GM12801 (cell line): ENCODE measurements around the gene GAS6.

ENCODE experiments used
- TF ChIP-seq, protein P1 (sequence below): IDR thresholded peaks from one replicate; pipeline ENCODE4 v1.5.1; 2011; ENCODE audit warnings: control low read depth; ENCODE audit not compliant: insufficient read length; ENCODE audit errors: extremely low read depth

GAS6 gene

GRCh38 chr13:113835461-113836270 is 28.2 kb downstream of the GAS6 start:
- TF ChIP-seq, protein P1, sequence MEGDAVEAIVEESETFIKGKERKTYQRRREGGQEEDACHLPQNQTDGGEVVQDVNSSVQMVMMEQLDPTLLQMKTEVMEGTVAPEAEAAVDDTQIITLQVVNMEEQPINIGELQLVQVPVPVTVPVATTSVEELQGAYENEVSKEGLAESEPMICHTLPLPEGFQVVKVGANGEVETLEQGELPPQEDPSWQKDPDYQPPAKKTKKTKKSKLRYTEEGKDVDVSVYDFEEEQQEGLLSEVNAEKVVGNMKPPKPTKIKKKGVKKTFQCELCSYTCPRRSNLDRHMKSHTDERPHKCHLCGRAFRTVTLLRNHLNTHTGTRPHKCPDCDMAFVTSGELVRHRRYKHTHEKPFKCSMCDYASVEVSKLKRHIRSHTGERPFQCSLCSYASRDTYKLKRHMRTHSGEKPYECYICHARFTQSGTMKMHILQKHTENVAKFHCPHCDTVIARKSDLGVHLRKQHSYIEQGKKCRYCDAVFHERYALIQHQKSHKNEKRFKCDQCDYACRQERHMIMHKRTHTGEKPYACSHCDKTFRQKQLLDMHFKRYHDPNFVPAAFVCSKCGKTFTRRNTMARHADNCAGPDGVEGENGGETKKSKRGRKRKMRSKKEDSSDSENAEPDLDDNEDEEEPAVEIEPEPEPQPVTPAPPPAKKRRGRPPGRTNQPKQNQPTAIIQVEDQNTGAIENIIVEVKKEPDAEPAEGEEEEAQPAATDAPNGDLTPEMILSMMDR = no peak

DNA sequence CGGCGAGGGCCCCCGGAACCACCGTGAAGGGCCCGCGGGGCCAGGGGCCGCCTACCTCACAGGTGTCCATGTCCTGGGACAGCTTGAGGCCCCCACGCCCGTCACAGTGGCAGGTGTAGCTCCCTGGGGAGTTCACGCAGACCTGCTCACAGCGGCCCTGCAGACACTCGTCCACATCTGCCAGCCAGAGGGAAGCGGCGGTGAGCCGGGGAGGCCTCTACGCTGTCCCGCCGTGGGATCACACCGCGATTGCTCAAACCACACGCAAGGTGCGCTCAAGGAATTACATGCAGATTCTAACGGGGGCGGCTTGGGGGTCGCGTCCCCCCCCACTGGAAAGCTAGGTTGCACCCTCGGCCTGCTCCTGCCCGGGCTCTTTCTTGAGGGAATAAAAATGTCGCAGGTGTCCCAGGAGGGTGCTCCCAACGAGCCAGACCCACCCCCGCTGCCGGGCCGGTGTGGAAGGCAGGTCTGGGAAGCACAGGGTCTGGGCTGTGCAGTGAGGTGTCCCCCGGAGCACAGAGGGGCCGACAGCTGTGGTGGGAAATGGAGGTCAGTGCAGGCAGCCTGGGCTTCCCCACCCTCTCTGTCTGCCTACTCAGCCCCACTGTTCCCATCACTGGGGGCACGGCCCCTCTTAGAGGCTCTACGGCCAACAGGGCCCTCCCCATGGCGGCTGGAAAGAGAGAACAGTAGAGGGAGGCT is 29.2 kb downstream of the GAS6 start:
- TF ChIP-seq, protein P1 = no peak

DNA sequence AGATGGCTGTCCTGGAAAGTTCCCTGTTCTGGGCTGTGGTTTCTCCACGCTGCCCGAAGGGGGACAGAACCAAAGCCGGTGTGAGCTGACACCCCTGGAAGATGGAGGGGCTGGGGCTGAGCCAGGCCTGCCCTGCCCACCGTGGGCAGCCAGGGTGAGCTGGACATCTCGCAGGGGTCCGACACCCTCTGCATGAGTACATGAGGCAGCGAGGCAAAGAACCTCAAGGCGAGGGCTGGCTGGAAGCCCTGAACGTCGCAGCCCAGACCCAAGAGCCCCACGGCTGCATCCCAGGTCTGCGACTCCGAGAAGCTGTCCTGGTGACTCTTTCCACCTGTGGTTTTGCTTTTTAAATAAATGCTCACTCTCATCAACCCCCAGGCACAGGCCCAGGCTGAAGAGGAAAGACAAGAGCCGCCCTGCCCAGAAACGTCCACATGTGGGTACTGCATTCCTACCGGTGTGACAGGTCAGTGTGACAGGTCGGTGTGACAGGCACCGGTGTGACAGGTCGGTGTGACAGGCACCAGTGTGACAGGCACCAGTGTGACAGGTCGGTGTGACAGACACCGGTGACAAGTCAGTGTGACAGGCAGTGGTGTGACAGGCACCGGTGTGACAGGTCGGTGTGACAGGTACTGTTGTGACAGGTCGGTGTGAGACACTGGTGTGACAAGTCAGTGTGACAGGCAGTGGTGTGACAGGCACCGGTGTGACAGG is 30.6 kb downstream of the GAS6 start:
- TF ChIP-seq, protein P1 = no peak

GRCh38 chr13:113832631-113833030 is 31.2 kb downstream of the GAS6 start:
- TF ChIP-seq, protein P1 = no peak

- TF ChIP-seq, protein P1 = no peak
Measured at GRCh38 chr13:113832205-113832604, 31.7 kb downstream of the GAS6 start.

DNA sequence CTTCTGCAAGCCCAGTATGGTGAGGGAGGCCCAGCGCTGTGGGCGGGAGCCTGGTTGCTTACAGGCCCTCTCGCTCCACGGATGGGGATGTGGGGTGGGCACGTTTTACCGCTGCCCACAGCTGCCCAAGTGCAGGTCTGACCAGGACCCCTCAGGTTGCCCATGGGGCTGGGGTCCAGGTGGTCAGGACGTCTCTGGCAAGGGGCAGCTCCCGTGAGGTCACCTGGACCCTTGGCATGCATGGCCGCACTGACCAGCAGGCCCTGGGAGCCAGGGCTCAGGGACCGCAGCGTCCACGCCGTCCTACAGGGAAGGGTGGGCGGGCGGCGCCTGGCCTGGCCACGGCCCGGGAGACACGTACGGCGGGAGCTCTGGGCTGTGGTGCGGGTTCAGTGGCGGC is 32.8 kb downstream of the GAS6 start:
- TF ChIP-seq, protein P1 = no peak

- TF ChIP-seq, protein P1 = no peak
Measured at GRCh38 chr13:113828282-113828825, 35.5 kb downstream of the GAS6 start.
